Ovary (tissue), 9 donors: ENCODE measurements around the gene RBFOX2. TPM values are rescaled to one million over a fixed set of nuclear protein-coding genes. Genes with fewer than 3 reads are reported as not detected.

Experiments used
- DNase-seq, 5 donors: peaks; one replicate each; pipeline ENCODE4 v3.0.0-alpha.2; 2019 to 2020
- H3K27ac ChIP-seq, 2 donors: fragments of 200-600 bp; one replicate each; pipeline versions ENCODE4 v1.5.1 to v1.8.0; 2019 to 2022
- H3K27me3 ChIP-seq: fragments of 200-600 bp; one replicate; pipeline ENCODE4 v1.8.0; 2022
- H3K36me3 ChIP-seq: fragments of 200-600 bp; sonication (generic); one replicate; pipeline ENCODE4 v1.5.1; 2019
- H3K4me1 ChIP-seq: one replicate; pipeline ENCODE4 v1.8.1; 2013; ENCODE audit warnings: mild to moderate bottlenecking, moderate library complexity; ENCODE audit not compliant: insufficient read depth
- H3K4me3 ChIP-seq: fragments of 200-600 bp; sonication (generic); one replicate; pipeline ENCODE4 v1.5.1; 2017
- H3K9me3 ChIP-seq, 2 donors: fragments of 200-600 bp in 1 of 2; sonication (generic) in 1 of 2; one replicate each; pipeline versions ENCODE4 v1.5.1 to v1.8.1; 2013 to 2019; ENCODE audit warnings: mild to moderate bottlenecking in 1 of 2, moderate library complexity in 1 of 2
- EP300 ChIP-seq: sonication (generic); formaldehyde crosslinking; IDR thresholded peaks from one replicate; pipeline ENCODE4 v1.6.1; 2017; ENCODE audit warnings: antibody characterized with exemption
- POLR2A ChIP-seq: fragments of 450-650 bp; IDR thresholded peaks from one replicate; pipeline ENCODE4 v1.6.1; 2017; ENCODE audit warnings: antibody characterized with exemption, mild to moderate bottlenecking, moderate library complexity
- WGBS, 3 donors: extraction: QIAGEN DNeasy Blood & Tissue Kit in 1 of 3; methylation state at CpG; one replicate each; pipeline versions ENCODE4 v1.1.5 to v1.1.7; 2013 to 2017; 5-methylcytosine and 5-hydroxymethylcytosine counted together
- intact Hi-C, 4 donors: fragments of 100-400 bp; cut with DNase I; formaldehyde crosslinking; loops; one replicate each; pipeline versions ENCODE4 v1.11.0 to v1.15.1; 2022 to 2023
- polyA plus RNA-seq, 2 donors: library from polyadenylated mRNA; stranded (reverse); fragments of 200-250 nt in 1 of 2; fragments of 350-450 nt in 1 of 2; fragmentation: Illumina TruSeq in 1 of 2; extraction: RNeasy Lipid Tissue Mini Kit (QIAGEN cat#74804) in 1 of 2; gene quantifications; one replicate each; pipeline ENCODE4 v1.2.3, GENCODE V29; 2013 to 2014
- total RNA-seq, 7 donors: library from RNA; depleted of rRNA in 2 of 7; stranded (reverse); fragments of >200 nt in 2 of 7; fragmentation: NEBNext Ultra II Directional in 3 of 7; extraction: Animal tissue kit (Norgen Biotek cat#: 25700) in 3 of 7; gene quantifications; one replicate each; pipeline versions ENCODE4 v1.1.0 to v1.2.4, GENCODE V29; 2016 to 2023
- TF ChIP-seq, protein P1 (sequence below), 3 donors: fragments of 450-650 bp in 2 of 3; fragments of 200-600 bp in 1 of 3; IDR thresholded peaks; one replicate each; pipeline versions ENCODE4 v1.5.1 to v1.8.0; 2016 to 2022; ENCODE audit warnings: antibody characterized with exemption in 3 of 3, mild to moderate bottlenecking in 1 of 3
- donor health status: DM: no; HTN: no; CAD: no; lungs with moderate emphysema.
- donor health status: DM: no; HTN: no; CAD: no.
- donor health status: Bipolar disorder and iron deficiency.
- donor health status: DM: yes; HTN: yes; CAD: no.
- donor health status: DM: no; HTN: no; CAD: no.
- donor health status: DM: yes; HTN: yes; CAD: no.

Gene RBFOX2
- total and polyA plus RNA-seq, 9 donors = 68.7 to 140 (median 128) TPM

DNA sequence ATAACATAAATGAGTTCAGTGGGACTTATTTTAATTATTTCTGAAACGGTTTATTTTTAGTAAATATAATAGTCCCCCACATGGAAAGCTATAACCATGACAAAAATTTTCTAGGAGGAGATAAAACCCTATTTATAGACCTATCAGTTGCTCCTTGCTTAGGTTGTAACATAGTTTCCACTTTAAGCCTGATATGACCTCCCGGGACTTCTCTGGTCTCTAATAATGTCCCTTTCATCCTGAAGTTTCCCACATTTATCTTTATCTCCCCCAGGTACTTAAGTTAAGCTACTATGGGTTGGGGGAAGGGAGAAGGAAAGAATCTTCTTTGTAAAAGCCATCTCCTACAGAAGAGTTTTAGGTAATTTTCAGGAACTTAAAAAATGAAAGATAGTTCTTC is 117.7 kb downstream of the RBFOX2 start:
- H3K36me3 ChIP-seq = no peaks in the 10 kb centered on the region
- H3K27me3 ChIP-seq = no peaks in the 10 kb centered on the region
- peaks cover 11% of the 10 kb centered on the region for H3K4me1 ChIP-seq
- no peak overlapping the region for H3K27ac ChIP-seq
- no peak for TF ChIP-seq EP300
- no peak for TF ChIP-seq POLR2A
- TF ChIP-seq, protein P1, sequence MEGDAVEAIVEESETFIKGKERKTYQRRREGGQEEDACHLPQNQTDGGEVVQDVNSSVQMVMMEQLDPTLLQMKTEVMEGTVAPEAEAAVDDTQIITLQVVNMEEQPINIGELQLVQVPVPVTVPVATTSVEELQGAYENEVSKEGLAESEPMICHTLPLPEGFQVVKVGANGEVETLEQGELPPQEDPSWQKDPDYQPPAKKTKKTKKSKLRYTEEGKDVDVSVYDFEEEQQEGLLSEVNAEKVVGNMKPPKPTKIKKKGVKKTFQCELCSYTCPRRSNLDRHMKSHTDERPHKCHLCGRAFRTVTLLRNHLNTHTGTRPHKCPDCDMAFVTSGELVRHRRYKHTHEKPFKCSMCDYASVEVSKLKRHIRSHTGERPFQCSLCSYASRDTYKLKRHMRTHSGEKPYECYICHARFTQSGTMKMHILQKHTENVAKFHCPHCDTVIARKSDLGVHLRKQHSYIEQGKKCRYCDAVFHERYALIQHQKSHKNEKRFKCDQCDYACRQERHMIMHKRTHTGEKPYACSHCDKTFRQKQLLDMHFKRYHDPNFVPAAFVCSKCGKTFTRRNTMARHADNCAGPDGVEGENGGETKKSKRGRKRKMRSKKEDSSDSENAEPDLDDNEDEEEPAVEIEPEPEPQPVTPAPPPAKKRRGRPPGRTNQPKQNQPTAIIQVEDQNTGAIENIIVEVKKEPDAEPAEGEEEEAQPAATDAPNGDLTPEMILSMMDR (IDR thresholded peaks at IDR 0.05) = no peak
- WGBS, 3 donors = 15 to 29% (median 24%) methylated on average over 2 of the region's 2 CpGs
- intact Hi-C loops = loop anchor here in 2 of 4 donors (10.0 kb wide), 2 partner anchors 126 to 286 kb away; no protein-coding TSS in a partner anchor
- DNase-seq = no peak
- no peak overlapping the region for H3K4me3 ChIP-seq
- H3K9me3 ChIP-seq = no peaks in the 10 kb centered on the region

DNA sequence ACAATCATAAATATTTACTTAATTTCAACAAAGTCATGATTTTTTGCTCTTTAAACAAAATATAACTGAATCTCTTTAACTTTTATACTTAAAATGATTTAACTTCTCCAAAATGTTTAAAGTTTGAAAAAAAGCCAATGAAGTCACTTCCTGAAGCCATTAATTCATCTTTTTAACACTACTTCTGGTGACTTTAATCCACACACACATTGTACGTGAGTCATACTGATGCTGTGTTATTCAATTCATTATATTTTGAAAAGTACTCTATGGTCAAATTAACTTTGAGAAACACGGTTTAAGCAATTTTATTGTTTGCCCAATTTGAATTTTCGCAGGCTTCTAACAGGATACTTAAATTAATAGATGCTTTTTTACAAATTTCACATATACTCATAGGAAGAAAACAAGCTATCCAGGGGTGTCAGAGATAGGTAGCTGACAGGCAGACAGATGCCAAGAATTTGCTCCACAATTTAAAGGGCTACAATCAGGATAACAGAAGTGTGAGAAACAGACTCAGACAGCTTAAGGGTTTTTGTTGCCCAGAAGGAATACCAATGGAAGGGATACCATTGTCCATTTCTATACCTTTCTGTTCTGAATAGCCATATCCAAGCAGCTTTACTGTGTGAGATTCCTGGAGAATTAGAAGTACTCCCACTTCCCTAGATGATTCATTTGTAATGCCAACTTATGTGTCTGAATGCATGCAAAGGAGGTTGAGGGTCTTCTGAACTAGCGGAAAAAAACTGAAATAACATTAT is 118.4 kb downstream of the RBFOX2 start:
- Histone ChIP-seq H3K4me3 (no peak overlapping the region), H3K36me3 (no peaks in the 10 kb centered on the region), H3K27me3 (no peaks in the 10 kb centered on the region), H3K4me1 (peaks cover 8% of the 10 kb centered on the region), H3K9me3 (no peaks in the 10 kb centered on the region), H3K27ac (no peak overlapping the region)
- 73 to 81% (median 73%) methylated on average over 4 of the region's 4 CpGs for WGBS, 3 donors
- intact Hi-C loops = loop anchor here in 2 of 4 donors (10.0 kb wide), 2 partner anchors 125 to 285 kb away; no protein-coding TSS in a partner anchor
- no peak for DNase-seq
- no peak for TF ChIP-seq POLR2A
- TF ChIP-seq, protein P1 (IDR thresholded peaks at IDR 0.05) = no peak
- no peak for TF ChIP-seq EP300

DNA sequence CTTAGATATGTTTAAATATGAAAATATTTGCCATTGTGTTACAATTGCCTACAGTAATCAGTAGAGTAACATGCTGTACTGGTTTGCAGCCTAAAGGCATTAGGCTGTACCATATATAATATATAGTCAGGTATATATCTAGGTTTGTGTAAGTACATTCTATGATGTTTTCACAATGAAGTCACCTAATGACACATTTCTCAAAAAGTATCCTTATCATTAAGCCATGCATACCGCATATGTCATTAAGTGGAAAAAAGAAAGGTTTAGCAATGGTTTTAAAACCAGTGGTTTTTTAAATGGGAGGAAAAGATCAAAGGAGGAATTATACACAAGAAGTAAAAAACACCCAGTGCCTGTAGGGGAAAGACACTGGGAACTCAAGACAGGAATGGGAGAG is 122.7 kb downstream of the RBFOX2 start:
- Histone ChIP-seq H3K27ac (no peak overlapping the region), H3K4me3 (no peak overlapping the region), H3K9me3 (no peaks in the 10 kb centered on the region), H3K36me3 (no peaks in the 10 kb centered on the region), H3K4me1 (peaks cover 11% of the 10 kb centered on the region), H3K27me3 (no peaks in the 10 kb centered on the region)
- intact Hi-C loops = loop anchor here in 1 of 4 donors (10.0 kb wide), 1 partner anchor 61 kb away; no protein-coding TSS in a partner anchor
- no peak for DNase-seq
- 84 to 91% (median 90%) methylated on average over 1 of the region's 1 CpG for WGBS, 3 donors
- TF ChIP-seq POLR2A (no peak), EP300 (no peak)
- TF ChIP-seq, protein P1 (IDR thresholded peaks at IDR 0.05) = no peak

DNA sequence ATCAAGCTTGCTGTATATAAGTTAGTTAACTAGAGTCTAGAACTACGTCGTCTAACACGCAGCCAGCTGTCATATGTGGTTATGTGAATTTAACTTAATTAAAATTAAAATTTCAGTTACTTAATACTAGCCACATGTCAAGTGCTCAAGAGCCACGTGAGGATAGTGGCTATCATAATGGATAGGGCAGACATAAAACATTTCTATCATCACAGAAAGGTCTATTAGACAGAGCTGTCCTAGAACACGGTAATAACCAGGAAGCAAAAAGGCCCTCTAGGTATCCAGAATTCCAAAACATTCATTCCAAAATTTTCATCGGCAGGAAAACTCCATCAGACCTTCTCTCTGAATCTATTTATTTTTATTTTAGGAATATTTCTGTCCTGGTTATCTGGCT is 123.9 kb downstream of the RBFOX2 start:
- H3K27me3 ChIP-seq = no peaks in the 10 kb centered on the region

More for the DNA sequence above, 123.9 kb downstream of the RBFOX2 start:
- intact Hi-C loops = loop anchor here in 1 of 4 donors (10.0 kb wide), 1 partner anchor 60 kb away; no protein-coding TSS in a partner anchor
- no peak overlapping the region for H3K4me3 ChIP-seq
- no peak for DNase-seq
- TF ChIP-seq, protein P1 (IDR thresholded peaks at IDR 0.05) = no peak
- no peak for TF ChIP-seq POLR2A
- TF ChIP-seq EP300 = no peak
- H3K27ac ChIP-seq = no peak overlapping the region
- peaks cover 13% of the 10 kb centered on the region for H3K4me1 ChIP-seq
- H3K36me3 ChIP-seq = no peaks in the 10 kb centered on the region
- H3K9me3 ChIP-seq = no peaks in the 10 kb centered on the region
- WGBS, 3 donors = 64 to 72% (median 66%) methylated on average over 6 of the region's 6 CpGs
